PFSK-1 (cell line): ENCODE measurements around the gene SPEF1.

Experiments
- POLR2AphosphoS5 ChIP-seq: IDR thresholded peaks from 2 replicates; pipeline ENCODE4 v1.6.1; 2012; ENCODE audit warnings: low read depth, mild to moderate bottlenecking, control low read depth, low read length, moderate library complexity
- TAF1 ChIP-seq: IDR thresholded peaks from 2 replicates; pipeline ENCODE4 v1.6.1; 2012; ENCODE audit warnings: low read length, control low read depth, borderline replicate concordance; ENCODE audit not compliant: insufficient read depth

DNA sequence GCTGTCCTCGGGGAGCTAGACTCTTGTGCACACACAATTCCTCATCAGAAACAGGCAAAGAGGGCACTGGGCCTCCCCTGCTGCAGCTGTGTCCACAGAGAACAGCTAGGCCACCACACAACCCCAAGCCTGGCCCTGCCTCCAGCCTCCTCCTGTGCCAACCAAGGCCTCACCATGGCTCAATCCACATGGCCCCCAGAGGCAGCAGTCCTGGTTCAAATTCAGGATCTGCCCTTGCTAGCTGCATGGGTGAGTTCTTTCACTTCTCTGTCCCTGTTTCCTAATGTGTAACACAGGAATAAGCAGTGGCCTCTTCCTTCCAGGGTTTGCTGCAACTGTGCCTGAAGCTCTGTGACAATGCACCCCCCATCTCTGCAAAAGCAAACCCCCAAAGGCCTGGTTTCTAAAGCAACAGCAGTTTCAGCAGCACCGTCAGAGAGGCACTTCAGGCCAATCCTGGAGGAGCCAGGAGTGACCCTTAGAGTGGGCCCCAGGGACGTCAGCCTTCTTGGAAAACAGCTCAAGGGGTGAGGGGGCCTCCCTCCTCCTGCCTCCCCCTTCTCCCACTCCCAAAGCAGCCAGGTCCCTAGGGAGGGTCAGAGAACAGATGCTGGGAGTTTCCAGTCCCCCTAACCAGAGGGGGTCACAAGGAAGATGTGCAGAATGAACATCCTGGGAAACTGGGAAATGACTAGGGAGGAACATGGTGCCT is 15.9 kb downstream of the SPEF1 start:
- TF ChIP-seq POLR2AphosphoS5: no peak
- TF ChIP-seq TAF1: no peak
